Left kidney (tissue), 1 donor: ENCODE results near the gene TUBGCP4. TPM values are rescaled to one million over a fixed set of nuclear protein-coding genes. Genes with fewer than 3 reads are reported as not detected.

Experiments
- polyA plus RNA-seq: library from polyadenylated mRNA; unstranded; fragments of 120-200 nt; gene quantifications from one replicate; pipeline ENCODE4 v1.2.1, GENCODE V29; 2013; ENCODE audit not compliant: insufficient read length

Gene TUBGCP4
- polyA plus RNA-seq, 1 donor = 29.7 TPM

Other genes starting within 250 kb of the TUBGCP4 start
- 18.1 TPM for gene TMEM62, start 237.5 kb upstream of the TUBGCP4 start, polyA plus RNA-seq
- 49.2 TPM for gene CCNDBP1, start 185.7 kb upstream of the TUBGCP4 start, polyA plus RNA-seq
- 0.80 TPM for gene EPB42, start 150.1 kb upstream of the TUBGCP4 start, polyA plus RNA-seq
- not detected for gene TGM5, start 104.2 kb upstream of the TUBGCP4 start, polyA plus RNA-seq
- not detected for gene TGM7, start 68.8 kb upstream of the TUBGCP4 start, polyA plus RNA-seq
- 12.9 TPM for gene LCMT2, start 40.5 kb upstream of the TUBGCP4 start, polyA plus RNA-seq
- 36.0 TPM for gene ZSCAN29, start 58 bp upstream of the TUBGCP4 start, polyA plus RNA-seq
- gene TP53BP1, start 122.1 kb downstream of the TUBGCP4 start, polyA plus RNA-seq = 110 TPM
- 9.3 TPM for gene MAP1A, start 146.5 kb downstream of the TUBGCP4 start, polyA plus RNA-seq
- gene PPIP5K1, start 219.1 kb downstream of the TUBGCP4 start, polyA plus RNA-seq = 37.2 TPM
- 3.4 TPM for gene CKMT1B, start 222.9 kb downstream of the TUBGCP4 start, polyA plus RNA-seq
- gene STRC, start 247.7 kb downstream of the TUBGCP4 start, polyA plus RNA-seq = 1.8 TPM